Type B pancreatic cell (in vitro differentiated cells): Measurements from ENCODE around the gene TAC3. TPM values are rescaled to one million over a fixed set of nuclear protein-coding genes. Genes with fewer than 3 reads are reported as not detected.

Source experiments
- DNase-seq: peaks from one replicate; pipeline ENCODE4 v3.0.0; 2021; ENCODE audit warnings: mixed read lengths; ENCODE audit not compliant: unreplicated experiment; ENCODE audit errors: extremely low spot score
- H3K27ac Mint-ChIP-seq: 2 replicates; pipeline ENCODE4 v1.8.0; 2021; ENCODE audit warnings: mild to moderate bottlenecking, mixed read lengths
- H3K27me3 Mint-ChIP-seq: 2 replicates; pipeline ENCODE4 v1.8.0; 2021; ENCODE audit warnings: mixed read lengths
- H3K36me3 Mint-ChIP-seq: 2 replicates; pipeline ENCODE4 v1.8.0; 2021; ENCODE audit warnings: mixed read lengths
- H3K4me1 Mint-ChIP-seq: one replicate; pipeline ENCODE4 v1.8.0; 2021; ENCODE audit warnings: mixed read lengths; ENCODE audit not compliant: unreplicated experiment
- H3K4me3 Mint-ChIP-seq: 2 replicates; pipeline ENCODE4 v1.8.0; 2021; ENCODE audit warnings: mild to moderate bottlenecking, mixed read lengths
- H3K9me3 Mint-ChIP-seq: 2 replicates; pipeline ENCODE4 v1.8.0; 2021; ENCODE audit warnings: mixed read lengths
- CTCF ChIP-seq: fragments of 200-600 bp; sonication (generic); conservative IDR thresholded peaks from 2 replicates; pipeline ENCODE4 v1.5.0; 2021; ENCODE audit warnings: antibody characterized with exemption, mild to moderate bottlenecking
- total RNA-seq: library from RNA; stranded (reverse); gene quantifications from 2 replicates; pipeline ENCODE4 v1.2.1, GENCODE V29; 2021; ENCODE audit warnings: low replicate concordance

The TAC3 gene
- total RNA-seq, 1 donor from 2014 or later, result 3.1 TPM

DNA sequence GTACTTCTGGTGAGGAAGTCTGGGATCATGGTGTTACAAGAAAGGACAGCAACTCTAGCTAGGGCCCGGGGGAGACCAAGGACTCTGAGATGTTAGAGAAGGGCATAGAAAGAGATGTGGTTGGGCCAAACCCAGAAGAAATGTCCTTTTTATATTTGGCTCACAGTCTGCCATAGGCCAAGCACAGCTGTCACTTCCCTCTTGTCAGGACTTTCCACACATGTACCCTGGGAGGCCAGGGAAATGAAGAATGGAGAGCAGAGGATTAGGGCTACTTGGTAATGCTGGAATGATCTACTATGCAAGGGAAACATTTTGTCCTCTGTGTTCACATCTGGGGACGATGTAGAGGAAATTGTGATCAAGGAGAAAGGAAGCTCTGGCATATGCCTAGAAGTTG is 24.4 kb upstream of the TAC3 start:
- no peak overlapping the region for H3K4me3 Mint-ChIP-seq
- peaks cover 37% of the 10 kb centered on the region for H3K27me3 Mint-ChIP-seq
- DNase-seq, result no peak
- TF ChIP-seq CTCF, result no peak
- no peaks in the 10 kb centered on the region for H3K9me3 Mint-ChIP-seq
- no peaks in the 10 kb centered on the region for H3K4me1 Mint-ChIP-seq
- H3K36me3 Mint-ChIP-seq, result no peaks in the 10 kb centered on the region
- H3K27ac Mint-ChIP-seq, result no peak overlapping the region

DNA sequence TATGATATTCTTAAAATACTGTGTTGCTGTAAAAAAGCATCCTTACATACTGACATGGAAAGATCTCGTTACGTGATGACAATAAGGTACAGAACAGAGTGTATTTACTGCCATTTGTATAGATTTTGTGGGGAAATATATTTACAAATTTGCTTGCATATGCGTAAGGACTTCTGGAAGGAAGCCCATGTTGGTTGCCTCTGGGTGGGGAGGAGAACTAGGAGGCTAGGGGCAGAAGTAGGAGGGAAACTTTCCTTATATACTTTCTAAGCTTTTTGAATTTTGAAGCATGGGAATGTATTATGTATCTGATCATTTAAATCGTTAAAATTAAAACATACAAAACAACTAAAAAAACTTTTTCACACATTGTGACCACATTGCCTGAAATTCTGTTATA is 23.9 kb upstream of the TAC3 start:
- no peak for DNase-seq
- Mint-ChIP-seq H3K4me1 (no peaks in the 10 kb centered on the region), H3K27me3 (peaks cover 33% of the 10 kb centered on the region), H3K9me3 (no peaks in the 10 kb centered on the region), H3K4me3 (no peak overlapping the region), H3K27ac (no peak overlapping the region), H3K36me3 (no peaks in the 10 kb centered on the region)
- no peak for TF ChIP-seq CTCF

DNA sequence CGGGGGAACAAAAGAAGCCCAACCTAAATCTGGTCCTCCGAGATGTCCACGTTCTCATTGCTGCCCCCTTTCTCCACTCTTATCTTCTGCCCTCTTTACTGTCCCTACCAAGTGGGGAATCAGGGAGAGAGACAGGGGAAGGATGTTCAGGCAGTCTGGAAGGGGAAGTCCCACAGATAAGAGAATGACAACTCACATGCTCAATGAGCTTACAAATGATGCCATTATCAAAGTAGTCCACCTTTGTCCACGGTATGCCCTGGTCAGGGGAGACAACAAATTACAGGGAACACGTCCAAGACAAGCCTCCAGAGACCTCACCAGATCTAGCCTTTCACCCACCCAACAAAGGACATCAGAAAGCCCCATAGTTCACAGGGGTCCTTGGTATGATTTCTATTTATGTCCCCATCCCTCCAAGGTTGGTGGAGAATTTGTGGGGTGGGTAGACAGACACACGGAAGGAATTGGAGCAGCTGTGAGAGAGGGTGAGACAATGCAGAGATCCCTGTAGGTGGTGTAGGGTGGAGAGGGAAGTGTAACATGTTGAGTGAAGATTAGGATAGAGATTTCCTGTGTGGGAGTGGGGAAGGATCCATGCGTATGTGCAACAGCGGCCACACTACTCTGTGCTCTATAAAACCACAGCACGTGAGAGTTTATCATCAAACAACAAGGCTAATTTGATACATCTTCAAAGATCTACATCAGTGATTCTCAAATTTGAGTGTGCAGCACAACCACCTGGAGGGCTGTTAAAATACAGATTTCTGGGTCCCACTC is 22.9 kb upstream of the TAC3 start:
- no peak for DNase-seq
- Mint-ChIP-seq H3K9me3 (no peaks in the 10 kb centered on the region), H3K36me3 (no peaks in the 10 kb centered on the region), H3K4me1 (no peaks in the 10 kb centered on the region), H3K27me3 (peaks cover 31% of the 10 kb centered on the region), H3K27ac (no peak overlapping the region), H3K4me3 (no peak overlapping the region)
- TF ChIP-seq CTCF, result no peak

GRCh38 chr12:57037264-57037663 is 20.9 kb upstream of the TAC3 start:
- Mint-ChIP-seq H3K36me3 (no peaks in the 10 kb centered on the region), H3K4me1 (no peaks in the 10 kb centered on the region), H3K27ac (no peak overlapping the region), H3K9me3 (no peaks in the 10 kb centered on the region), H3K4me3 (no peak overlapping the region), H3K27me3 (peaks cover 22% of the 10 kb centered on the region)
- TF ChIP-seq CTCF, result no peak
- no peak for DNase-seq

DNA sequence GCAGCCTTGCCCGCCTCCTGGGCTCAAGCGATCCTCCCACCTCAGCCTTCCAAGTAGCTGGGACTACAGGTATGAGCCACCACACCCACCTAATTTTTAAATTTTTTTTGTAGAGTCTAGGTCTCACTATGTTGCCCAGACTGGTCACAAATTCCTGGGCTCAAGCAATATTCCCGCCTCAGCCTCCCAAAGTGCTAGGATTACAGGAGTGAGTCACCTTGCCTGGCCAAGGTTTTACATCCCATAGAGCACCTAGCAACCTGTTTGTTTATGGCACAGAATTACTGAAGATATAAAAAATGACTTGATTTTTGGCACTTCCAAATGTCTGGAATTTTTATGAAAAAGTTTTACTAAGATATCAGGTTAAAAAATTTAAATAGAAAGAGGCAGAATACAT is 17.1 kb upstream of the TAC3 start:
- no peaks in the 10 kb centered on the region for H3K27me3 Mint-ChIP-seq
- peaks cover 7% of the 10 kb centered on the region for H3K4me1 Mint-ChIP-seq
- no peaks in the 10 kb centered on the region for H3K9me3 Mint-ChIP-seq
- H3K27ac Mint-ChIP-seq, result no peak overlapping the region
- H3K4me3 Mint-ChIP-seq, result no peak overlapping the region
- no peaks in the 10 kb centered on the region for H3K36me3 Mint-ChIP-seq
- no peak for DNase-seq
- no peak for TF ChIP-seq CTCF

DNA sequence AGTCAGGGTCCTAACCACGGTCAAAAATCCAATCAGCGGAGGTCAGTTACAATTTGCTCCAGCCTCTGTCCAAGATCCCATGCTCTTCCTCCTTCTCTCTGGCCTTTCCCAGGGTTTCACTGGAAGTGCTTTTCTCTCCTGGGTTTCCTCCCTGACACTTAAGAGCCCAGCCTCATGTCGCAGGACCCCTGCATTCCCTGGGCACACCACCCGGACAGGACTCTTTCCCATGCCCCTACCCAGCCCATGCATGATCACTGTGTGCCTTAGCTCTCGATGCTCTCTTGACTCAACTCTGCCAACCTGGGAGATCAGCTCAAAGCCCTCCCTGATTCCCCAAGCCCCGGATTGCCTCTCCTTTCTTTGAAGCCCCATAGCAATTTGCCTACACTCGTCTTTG is 15.5 kb upstream of the TAC3 start:
- no peak for DNase-seq
- no peak overlapping the region for H3K4me3 Mint-ChIP-seq
- TF ChIP-seq CTCF, result no peak
- peaks cover 16% of the 10 kb centered on the region for H3K4me1 Mint-ChIP-seq
- no peak overlapping the region for H3K27ac Mint-ChIP-seq
- H3K36me3 Mint-ChIP-seq, result no peaks in the 10 kb centered on the region
- peaks cover 4% of the 10 kb centered on the region for H3K27me3 Mint-ChIP-seq
- no peaks in the 10 kb centered on the region for H3K9me3 Mint-ChIP-seq
